ENCODE data around the gene KRTAP5-8.

DNA sequence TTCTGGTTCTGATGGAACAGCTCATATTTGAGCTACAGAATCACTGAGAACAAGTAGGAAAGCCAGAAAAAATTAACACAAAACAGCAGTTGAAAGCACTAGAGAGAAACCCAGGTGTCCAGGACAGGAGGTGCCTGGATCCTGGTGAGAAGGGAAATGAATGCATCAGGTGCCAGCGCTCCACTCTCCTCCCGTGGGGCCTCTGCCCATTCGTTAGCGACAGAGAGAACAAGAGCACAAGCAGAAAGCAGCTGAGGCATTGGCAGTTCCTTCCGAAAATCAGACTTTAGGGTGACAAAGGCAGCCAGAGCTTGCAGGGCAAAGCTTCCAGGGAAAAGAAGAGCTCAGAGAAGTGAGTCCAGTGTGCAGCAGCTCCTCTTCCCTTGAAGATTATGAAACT lies 30.7 kb upstream of the KRTAP5-8 start:
- TF ChIP-seq, protein P1, sequence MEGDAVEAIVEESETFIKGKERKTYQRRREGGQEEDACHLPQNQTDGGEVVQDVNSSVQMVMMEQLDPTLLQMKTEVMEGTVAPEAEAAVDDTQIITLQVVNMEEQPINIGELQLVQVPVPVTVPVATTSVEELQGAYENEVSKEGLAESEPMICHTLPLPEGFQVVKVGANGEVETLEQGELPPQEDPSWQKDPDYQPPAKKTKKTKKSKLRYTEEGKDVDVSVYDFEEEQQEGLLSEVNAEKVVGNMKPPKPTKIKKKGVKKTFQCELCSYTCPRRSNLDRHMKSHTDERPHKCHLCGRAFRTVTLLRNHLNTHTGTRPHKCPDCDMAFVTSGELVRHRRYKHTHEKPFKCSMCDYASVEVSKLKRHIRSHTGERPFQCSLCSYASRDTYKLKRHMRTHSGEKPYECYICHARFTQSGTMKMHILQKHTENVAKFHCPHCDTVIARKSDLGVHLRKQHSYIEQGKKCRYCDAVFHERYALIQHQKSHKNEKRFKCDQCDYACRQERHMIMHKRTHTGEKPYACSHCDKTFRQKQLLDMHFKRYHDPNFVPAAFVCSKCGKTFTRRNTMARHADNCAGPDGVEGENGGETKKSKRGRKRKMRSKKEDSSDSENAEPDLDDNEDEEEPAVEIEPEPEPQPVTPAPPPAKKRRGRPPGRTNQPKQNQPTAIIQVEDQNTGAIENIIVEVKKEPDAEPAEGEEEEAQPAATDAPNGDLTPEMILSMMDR (conservative IDR thresholded peaks at IDR 0.05; ENCODE audit: low read depth, low read length): no peak
- TF ChIP-seq POLR2A (IDR thresholded peaks at IDR 0.05; ENCODE audit: low read depth, low read length) (no peak), SMC3 (IDR thresholded peaks at IDR 0.05; ENCODE audit: low read depth, low read length) (no peak), CEBPB (IDR thresholded peaks at IDR 0.05; ENCODE audit: low read depth, low read length) (no peak), NFE2L2 (IDR thresholded peaks at IDR 0.05; ENCODE audit: low read depth, low read length) (no peak)
